Measurements from ENCODE around the gene NSG2.

DNA sequence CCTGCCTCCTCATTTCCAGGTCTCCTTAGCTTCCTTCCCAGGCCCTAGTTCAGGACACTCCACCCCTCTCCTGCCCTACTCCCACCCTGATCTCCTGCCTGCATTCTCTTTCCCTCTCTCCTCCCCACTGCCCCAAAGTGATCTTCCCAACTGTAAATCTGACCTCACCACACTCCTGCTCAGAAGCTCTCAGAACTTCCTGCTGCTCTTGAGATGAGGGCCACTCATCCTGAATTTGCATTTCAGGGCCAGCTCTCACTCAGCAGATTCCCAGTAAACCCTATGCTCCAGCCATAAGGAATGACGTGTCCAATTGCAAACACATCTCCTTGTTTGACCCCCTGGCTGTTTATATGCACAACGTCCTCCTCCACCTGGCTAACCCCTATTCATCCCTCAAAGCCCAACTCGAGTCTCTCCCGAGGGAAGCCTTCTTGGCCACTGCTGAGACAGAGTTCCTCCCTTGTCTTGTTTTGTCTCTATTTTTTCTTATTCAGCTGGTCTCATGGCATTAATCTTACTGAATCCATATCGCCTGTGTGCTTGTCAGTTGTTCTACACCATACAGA, 95.0 kb downstream of the NSG2 start:
- TF ChIP-seq POLR2A (IDR thresholded peaks at IDR 0.05) (no peak), CTCF (IDR thresholded peaks at IDR 0.05) (no peak)
